Measurements from ENCODE around the gene OR13C4.
"Not testable (repeated sequence)": the region's sequence is repeated elsewhere in the genome, so short reads cannot be mapped to it uniquely, and the experiment has no call there.

- TF ChIP-seq, protein P1, sequence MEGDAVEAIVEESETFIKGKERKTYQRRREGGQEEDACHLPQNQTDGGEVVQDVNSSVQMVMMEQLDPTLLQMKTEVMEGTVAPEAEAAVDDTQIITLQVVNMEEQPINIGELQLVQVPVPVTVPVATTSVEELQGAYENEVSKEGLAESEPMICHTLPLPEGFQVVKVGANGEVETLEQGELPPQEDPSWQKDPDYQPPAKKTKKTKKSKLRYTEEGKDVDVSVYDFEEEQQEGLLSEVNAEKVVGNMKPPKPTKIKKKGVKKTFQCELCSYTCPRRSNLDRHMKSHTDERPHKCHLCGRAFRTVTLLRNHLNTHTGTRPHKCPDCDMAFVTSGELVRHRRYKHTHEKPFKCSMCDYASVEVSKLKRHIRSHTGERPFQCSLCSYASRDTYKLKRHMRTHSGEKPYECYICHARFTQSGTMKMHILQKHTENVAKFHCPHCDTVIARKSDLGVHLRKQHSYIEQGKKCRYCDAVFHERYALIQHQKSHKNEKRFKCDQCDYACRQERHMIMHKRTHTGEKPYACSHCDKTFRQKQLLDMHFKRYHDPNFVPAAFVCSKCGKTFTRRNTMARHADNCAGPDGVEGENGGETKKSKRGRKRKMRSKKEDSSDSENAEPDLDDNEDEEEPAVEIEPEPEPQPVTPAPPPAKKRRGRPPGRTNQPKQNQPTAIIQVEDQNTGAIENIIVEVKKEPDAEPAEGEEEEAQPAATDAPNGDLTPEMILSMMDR (IDR thresholded peaks at IDR 0.05) = not testable (repeated sequence)
- not testable (repeated sequence) for TF ChIP-seq POLR2A (IDR thresholded peaks at IDR 0.05)
Observed at GRCh38 chr9:104520241-104520640, 6.8 kb downstream of the OR13C4 start.

Data from testis (tissue), 2 donors.